Prostate gland (tissue), 2 donors: Measurements from ENCODE around the gene EGF.

Experiments used
- CTCF ChIP-seq, 4 experiments: fragments of 200-600 bp in 2 of 4; fragments of 450-650 bp in 2 of 4; sonication (generic) in 2 of 4; IDR thresholded peaks; 1 replicate in 3 of 4; 2 replicates in 1 of 4; pipeline ENCODE4 v1.5.1; 2016 to 2019; ENCODE audit warnings: antibody characterized with exemption in 4 of 4, mild to moderate bottlenecking in 2 of 4, moderate library complexity in 2 of 4
- POLR2A ChIP-seq: fragments of 450-650 bp; IDR thresholded peaks from one replicate; pipeline ENCODE4 v1.6.1; 2016; ENCODE audit warnings: antibody characterized with exemption, mild to moderate bottlenecking
- POLR2AphosphoS5 ChIP-seq: sonication (generic); formaldehyde crosslinking; IDR thresholded peaks from one replicate; pipeline ENCODE4 v1.6.1; 2017; ENCODE audit warnings: antibody characterized with exemption

DNA sequence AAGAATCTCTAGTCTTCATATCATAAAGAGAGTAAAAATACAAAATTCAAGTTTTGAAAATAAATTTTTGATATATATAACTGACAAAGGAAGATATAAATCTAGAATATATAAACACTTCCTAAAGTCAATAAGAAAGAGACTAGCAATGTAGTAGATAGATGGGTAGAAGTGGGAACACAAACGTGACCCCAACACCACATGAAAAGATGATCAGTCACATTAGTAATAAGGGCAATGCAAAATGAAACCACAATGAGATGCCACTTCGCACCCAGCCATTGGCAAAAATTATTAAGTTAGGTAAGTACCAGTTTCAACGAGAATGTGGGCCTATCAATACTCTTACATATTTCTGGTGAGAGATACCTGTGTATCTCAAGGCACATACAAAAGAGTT lies 106.5 kb downstream of the EGF start:
- TF ChIP-seq POLR2A (no peak), CTCF (IDR thresholded peaks at IDR 0.05) (no peak), POLR2AphosphoS5 (no peak)
